Gastrocnemius medialis (tissue), 4 donors: ENCODE results near the gene GAPVD1.

Source experiments
- POLR2A ChIP-seq, 2 donors: fragments of 450-650 bp; IDR thresholded peaks; one replicate each; pipeline ENCODE4 v1.6.1; 2017; ENCODE audit warnings: antibody characterized with exemption in 2 of 2, mild to moderate bottlenecking in 2 of 2, moderate library complexity in 2 of 2
- TF ChIP-seq, protein P1 (sequence below), 5 experiments: fragments of 450-650 bp in 3 of 5; fragments of 200-600 bp in 2 of 5; sonication (generic) in 2 of 5; IDR thresholded peaks in 4 of 5; conservative IDR thresholded peaks in 1 of 5; 1 replicate in 4 of 5; 2 replicates in 1 of 5; pipeline ENCODE4 v1.5.1; 2016 to 2019; ENCODE audit warnings: antibody characterized with exemption in 5 of 5, mild to moderate bottlenecking in 3 of 5, moderate library complexity in 3 of 5

DNA sequence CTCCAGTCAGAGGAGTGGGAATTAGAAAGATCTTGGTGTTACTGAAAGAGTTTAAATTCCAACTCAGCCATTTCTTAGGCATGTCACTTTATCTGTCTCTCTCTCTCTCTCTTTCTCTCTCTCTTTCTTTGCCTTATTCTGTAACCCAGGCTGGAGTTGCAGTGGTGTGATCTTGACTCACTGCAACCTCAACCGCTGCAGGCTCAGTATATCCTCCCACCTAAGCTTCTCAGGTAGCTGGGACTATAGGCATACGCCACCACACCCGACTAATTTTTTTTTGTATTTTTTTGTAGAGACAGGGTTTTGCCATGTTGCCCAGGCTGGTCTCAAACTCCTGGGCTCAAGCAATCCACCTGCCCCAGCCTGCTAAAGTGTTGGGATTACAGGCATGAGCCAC lies 43.0 kb upstream of the GAPVD1 start:
- no peak for TF ChIP-seq POLR2A (IDR thresholded peaks at IDR 0.05)
- TF ChIP-seq, protein P1, sequence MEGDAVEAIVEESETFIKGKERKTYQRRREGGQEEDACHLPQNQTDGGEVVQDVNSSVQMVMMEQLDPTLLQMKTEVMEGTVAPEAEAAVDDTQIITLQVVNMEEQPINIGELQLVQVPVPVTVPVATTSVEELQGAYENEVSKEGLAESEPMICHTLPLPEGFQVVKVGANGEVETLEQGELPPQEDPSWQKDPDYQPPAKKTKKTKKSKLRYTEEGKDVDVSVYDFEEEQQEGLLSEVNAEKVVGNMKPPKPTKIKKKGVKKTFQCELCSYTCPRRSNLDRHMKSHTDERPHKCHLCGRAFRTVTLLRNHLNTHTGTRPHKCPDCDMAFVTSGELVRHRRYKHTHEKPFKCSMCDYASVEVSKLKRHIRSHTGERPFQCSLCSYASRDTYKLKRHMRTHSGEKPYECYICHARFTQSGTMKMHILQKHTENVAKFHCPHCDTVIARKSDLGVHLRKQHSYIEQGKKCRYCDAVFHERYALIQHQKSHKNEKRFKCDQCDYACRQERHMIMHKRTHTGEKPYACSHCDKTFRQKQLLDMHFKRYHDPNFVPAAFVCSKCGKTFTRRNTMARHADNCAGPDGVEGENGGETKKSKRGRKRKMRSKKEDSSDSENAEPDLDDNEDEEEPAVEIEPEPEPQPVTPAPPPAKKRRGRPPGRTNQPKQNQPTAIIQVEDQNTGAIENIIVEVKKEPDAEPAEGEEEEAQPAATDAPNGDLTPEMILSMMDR (IDR thresholded peaks at IDR 0.05 in 4 of 5, conservative IDR thresholded peaks at IDR 0.05 in 1 of 5), result no peak
